HG02798 (cell line): ENCODE measurements around the gene ESRRA.

Source experiments
- ATAC-seq: cut with Tn5 transposase; IDR thresholded peaks from one replicate; pipeline ENCODE4 v1.9.1; 2021; ENCODE audit warnings: mild to moderate bottlenecking; ENCODE audit not compliant: unreplicated experiment, poor library complexity

The ESRRA gene

GRCh38 chr11:64344787-64345186, 39.5 kb downstream of the ESRRA start:
- no peak for ATAC-seq

GRCh38 chr11:64347193-64347867, 42.0 kb downstream of the ESRRA start:
- ATAC-seq = no peak

GRCh38 chr11:64348383-64349024, 43.2 kb downstream of the ESRRA start:
- no peak for ATAC-seq

GRCh38 chr11:64349025-64349387, 43.7 kb downstream of the ESRRA start:
- ATAC-seq = no peak

- ATAC-seq = no peak
Measured at GRCh38 chr11:64349404-64349803, 44.1 kb downstream of the ESRRA start.

GRCh38 chr11:64351136-64351631, 45.9 kb downstream of the ESRRA start:
- no peak for ATAC-seq

- ATAC-seq = no peak
Measured at GRCh38 chr11:64352099-64352994, 47.0 kb downstream of the ESRRA start.

GRCh38 chr11:64352995-64353714, 47.8 kb downstream of the ESRRA start:
- no peak for ATAC-seq

GRCh38 chr11:64353715-64354506, 48.6 kb downstream of the ESRRA start:
- no peak for ATAC-seq

- no peak for ATAC-seq
Measured at GRCh38 chr11:64355078-64355940, 50.0 kb downstream of the ESRRA start.

GRCh38 chr11:64356498-64357411, 51.4 kb downstream of the ESRRA start:
- ATAC-seq = no peak

GRCh38 chr11:64357446-64357845, 52.1 kb downstream of the ESRRA start:
- ATAC-seq = no peak

GRCh38 chr11:64357904-64358535, 52.7 kb downstream of the ESRRA start:
- no peak for ATAC-seq

GRCh38 chr11:64358536-64358906, 53.2 kb downstream of the ESRRA start:
- no peak for ATAC-seq

- peak; percentile 57 for ATAC-seq
Measured at GRCh38 chr11:64358907-64359711, 53.8 kb downstream of the ESRRA start, which contains the start of gene RPS6KA4. Gene RPS6KA4 (plus strand): TSS chr11:64359162. CDS start chr11:64359236, 74 bp downstream.

- no peak for ATAC-seq
Measured at GRCh38 chr11:64359712-64360445, 54.6 kb downstream of the ESRRA start.
